HG02981 (cell line): Measurements from ENCODE around the gene EYA4.

ENCODE experiments used
- ATAC-seq: cut with Tn5 transposase; IDR thresholded peaks from one replicate; pipeline ENCODE4 v1.9.1; 2021; ENCODE audit warnings: mild to moderate bottlenecking, moderate library complexity; ENCODE audit not compliant: unreplicated experiment

Gene EYA4

GRCh38 chr6:133241086-133241900, at the start of gene EYA4:
Gene EYA4 (plus strand): TSS chr6:133241357. CDS start chr6:133274781, 33,424 bp downstream.
- ATAC-seq = no peak

GRCh38 chr6:133193396-133193795, 47.8 kb upstream of the EYA4 start:
- no peak for ATAC-seq

- ATAC-seq = no peak
Measured at GRCh38 chr6:133198725-133199124, 42.4 kb upstream of the EYA4 start.

DNA sequence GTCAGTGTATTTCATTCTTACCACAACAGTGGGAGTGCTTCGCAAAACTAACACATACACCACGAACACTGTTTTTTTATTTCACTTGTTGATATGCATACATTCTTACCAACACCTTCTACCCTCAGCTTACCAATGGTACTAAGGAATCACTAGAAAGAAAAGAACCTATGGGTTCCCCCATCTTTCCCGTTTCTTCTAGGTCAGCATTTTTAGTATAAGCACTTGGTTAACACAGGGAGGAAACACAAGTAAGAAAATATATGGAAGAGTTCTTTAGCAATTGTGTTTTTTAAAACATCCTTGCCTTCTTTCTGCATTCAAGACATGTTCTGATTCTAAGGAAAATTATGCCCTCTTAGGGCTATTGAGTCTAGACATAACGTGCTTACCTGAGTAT, 39.9 kb upstream of the EYA4 start:
- no peak for ATAC-seq

DNA sequence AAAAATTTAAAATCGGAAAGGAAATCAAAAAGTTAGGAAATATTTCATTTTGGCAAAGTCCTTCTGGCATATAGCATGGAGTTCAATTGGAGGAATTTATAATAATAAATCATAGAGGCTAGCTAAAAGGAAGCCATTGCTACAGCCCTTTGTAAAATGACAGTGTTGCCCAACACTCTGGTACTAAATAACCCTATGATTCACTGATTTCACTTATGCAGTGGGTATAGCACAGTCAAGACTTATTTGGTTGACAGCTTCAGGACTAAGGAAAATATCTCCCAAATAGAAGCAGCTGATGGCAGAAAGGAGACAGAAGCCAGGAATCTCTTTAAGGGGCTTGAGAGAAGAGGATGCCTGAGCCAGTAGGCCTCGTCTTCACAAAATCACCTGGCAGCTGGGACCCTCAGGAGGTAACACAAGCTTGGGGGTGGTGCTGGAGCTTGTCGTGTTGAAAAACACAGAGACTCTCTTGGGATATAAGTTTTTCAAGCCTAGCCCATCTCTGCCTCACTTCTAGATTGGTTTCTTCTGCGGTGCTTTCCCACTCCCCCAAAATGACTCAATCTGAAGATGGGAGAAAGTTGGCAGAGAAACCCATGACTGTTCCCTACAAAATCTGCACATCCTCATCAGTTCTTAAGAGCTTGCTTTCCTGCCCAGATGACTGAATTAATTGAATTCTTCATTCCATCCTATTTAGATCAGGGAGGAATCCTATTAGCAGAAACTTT, 38.4 kb upstream of the EYA4 start:
- no peak for ATAC-seq

DNA sequence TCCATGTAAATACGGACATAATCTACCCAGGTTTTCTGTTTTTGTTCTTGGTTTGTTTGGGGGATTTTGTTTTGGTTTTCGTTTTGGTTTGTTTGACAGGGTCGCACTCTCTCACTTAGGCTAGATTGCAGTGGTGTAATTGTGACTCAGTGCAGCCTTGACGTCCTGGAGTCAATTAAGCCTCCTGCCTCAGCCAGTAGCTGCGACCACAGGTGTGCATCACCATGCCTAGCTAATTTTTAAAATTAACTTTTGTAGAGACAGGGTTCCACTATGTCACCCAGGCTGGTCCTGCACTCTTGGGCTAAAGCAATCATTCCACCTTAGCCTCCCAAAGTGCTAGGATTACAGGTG, 37.8 kb upstream of the EYA4 start:
- no peak for ATAC-seq

GRCh38 chr6:133205304-133205703, 35.9 kb upstream of the EYA4 start:
- ATAC-seq = no peak

DNA sequence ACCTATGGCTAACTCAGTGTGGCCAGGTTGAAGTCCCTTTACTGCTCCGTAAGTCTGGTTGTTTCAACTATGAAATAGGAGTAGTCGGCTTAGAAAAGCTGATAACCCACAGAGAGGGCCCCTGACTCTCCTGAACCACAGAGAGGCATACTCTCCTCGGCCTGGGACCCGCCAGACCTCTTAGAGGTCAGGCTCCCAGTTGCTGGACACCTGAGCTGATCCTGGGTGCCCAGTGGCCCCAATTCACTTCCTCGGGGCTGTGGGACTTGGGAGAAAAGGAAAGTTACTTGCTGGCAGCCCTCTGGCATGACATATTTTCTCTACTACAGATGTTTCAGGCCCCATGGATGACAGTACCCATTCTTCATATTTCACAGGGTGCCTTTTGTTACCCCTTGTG, 34.2 kb upstream of the EYA4 start:
- no peak for ATAC-seq

DNA sequence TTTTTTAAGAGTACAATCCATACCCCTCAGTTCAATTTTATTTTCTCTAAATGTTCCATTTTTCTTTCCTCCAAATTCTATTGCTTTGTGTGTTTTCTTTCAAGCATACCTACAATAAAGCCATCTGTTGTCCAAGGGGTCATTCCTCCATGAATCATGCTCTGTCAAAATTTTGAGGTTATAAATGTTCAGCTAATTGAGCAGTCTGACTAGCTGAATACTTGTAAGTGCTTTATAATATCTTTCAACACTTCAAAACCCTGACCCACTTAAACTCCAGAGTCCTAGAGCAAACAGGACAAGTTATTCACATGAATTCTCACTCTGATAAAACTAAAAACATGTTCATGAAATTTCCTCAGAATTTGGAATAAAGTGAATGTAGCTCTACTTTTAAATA, 33.4 kb upstream of the EYA4 start:
- no peak for ATAC-seq

GRCh38 chr6:133208183-133208755, 32.9 kb upstream of the EYA4 start:
- no peak for ATAC-seq

DNA sequence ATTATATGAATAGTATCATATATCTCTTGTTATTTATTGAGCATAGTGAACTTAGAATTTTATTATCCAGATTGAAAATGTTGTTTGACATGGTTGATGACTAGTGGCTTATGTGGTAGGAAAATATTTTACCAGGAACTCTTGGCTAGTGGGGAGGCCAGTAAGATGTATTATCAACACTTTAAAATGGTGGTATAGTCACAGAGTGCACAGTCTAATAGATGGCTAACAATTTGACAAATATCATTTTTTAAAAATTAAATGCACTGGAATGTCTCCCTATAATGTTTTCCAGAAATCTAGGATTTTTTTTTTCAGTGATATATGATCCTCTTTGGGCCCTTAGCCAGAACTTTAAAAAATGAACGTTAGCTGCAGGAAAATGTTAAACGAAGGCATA, 26.9 kb upstream of the EYA4 start:
- ATAC-seq = no peak

DNA sequence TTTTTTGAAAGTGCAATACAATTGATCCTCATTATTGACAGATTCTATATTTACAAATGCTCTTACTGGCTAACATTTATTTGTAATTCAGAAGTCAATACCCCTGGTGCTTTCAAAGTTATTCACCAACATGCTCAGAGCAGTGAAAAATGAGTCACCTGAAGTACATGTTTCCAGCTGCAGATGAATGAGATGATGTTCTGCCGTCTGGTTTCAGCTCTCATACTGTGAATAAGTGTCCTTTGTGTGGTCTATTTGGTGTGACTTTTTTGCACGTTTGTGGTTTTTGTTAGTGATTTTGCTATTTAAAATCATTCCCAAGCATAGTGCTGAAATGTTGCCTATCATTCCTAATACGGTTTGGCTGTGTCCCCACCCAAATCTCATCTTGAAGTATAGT, 22.3 kb upstream of the EYA4 start:
- ATAC-seq = no peak

- ATAC-seq = no peak
Measured at GRCh38 chr6:133223452-133224029, 17.6 kb upstream of the EYA4 start.

- no peak for ATAC-seq
Measured at GRCh38 chr6:133225560-133225959, 15.6 kb upstream of the EYA4 start.

- ATAC-seq = no peak
Measured at GRCh38 chr6:133227344-133227743, 13.8 kb upstream of the EYA4 start.

GRCh38 chr6:133230052-133230451, 11.1 kb upstream of the EYA4 start:
- ATAC-seq = no peak

DNA sequence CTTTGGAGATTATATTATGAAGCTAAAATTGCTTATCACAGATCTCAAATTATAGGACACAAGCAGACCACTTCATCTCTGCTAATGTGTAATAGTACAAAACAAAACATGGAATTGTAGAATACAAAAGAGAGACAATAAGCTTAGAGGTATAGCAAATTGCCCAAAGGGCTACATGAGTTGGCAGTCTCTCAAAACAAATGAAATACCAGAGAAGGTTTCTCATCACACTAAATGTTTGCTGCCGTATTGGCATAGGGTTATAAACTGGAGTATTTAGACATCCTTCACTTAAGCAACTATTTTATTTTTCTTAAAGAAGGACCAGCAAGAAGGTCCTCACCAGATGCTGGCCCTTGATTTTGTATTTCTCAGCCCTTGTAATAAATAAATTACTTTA, 5.9 kb upstream of the EYA4 start:
- no peak for ATAC-seq

- no peak for ATAC-seq
Measured at GRCh38 chr6:133236932-133237331, 4.2 kb upstream of the EYA4 start.

GRCh38 chr6:133240511-133241085, 559 bp upstream of the EYA4 start:
- ATAC-seq = no peak

DNA sequence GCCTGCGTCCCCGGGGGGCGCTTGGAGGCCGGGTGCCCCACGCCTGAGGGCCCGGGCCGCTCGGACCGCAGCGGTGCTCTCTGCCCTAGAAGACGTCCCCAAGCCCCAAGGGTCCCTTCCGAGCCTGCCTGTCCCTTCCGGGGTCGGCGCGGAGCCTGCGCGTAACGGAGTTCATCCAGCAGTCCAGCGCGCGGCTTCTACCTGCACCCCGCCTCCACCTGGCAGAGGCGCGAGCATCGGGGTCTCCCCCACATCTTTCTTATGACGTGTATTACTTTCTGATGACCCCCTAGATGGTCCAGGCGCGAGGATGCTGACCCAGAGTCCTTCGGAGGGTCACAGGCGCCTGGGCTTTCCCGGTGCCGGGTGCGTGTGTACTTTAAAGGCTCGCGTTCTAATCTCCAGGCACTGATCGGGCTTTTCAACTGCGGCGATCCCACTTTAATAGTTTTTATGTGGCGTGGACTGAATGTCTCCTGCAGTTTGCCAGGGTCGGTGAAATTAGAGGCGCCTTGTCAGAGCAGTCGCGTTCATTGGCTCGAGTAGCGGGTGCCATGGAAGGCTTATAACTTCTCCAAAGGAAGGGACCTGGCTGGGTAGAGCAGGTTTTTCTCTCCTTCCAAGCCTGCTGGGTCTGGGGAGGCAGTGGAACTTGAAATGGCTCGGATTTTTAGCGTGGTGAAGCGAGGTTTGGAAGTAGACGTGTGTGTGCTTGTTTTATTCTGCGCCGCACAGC, 912 bp downstream of the EYA4 start:
- ATAC-seq = no peak
